Measurements from ENCODE around the gene POPDC2. TPM values are rescaled to one million over a fixed set of nuclear protein-coding genes. Genes with fewer than 3 reads are reported as not detected.

POPDC2 gene
- total RNA-seq, 1 donor from 2014 or later: 1.2 TPM

DNA sequence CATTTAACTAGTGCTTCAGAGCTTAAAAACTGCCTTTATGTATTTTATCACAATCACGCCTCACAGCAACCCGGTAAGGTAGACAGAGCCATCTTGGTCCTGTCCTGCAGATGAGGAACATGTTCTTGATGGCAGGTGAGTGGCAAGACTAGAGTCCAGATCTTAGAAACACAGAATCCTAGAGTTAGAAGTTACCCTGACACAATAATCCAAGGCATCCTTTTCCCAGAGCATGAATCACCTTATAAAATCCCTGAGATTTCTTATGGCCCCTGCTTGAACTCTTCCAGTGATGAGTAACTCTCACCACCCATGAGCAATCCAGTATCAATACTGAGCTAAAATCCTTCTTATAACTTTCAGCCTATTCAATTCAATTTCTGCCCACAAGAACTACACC is 16.9 kb downstream of the POPDC2 start:
- Mint-ChIP-seq H3K36me3 (ENCODE audit: low read depth) (peaks cover 4% of the 10 kb centered on the region), H3K27me3 (ENCODE audit: insufficient read depth) (no peaks in the 10 kb centered on the region), H3K9me3 (peaks cover 5% of the 10 kb centered on the region), H3K4me1 (ENCODE audit: low read depth) (peaks cover 35% of the 10 kb centered on the region), H3K27ac (no peak overlapping the region), H3K4me3 (no peak overlapping the region)
- DNase-seq (ENCODE audit: low spot score): no peak
- intact Hi-C loops (cut with micrococcal nuclease): no loop called here

DNA sequence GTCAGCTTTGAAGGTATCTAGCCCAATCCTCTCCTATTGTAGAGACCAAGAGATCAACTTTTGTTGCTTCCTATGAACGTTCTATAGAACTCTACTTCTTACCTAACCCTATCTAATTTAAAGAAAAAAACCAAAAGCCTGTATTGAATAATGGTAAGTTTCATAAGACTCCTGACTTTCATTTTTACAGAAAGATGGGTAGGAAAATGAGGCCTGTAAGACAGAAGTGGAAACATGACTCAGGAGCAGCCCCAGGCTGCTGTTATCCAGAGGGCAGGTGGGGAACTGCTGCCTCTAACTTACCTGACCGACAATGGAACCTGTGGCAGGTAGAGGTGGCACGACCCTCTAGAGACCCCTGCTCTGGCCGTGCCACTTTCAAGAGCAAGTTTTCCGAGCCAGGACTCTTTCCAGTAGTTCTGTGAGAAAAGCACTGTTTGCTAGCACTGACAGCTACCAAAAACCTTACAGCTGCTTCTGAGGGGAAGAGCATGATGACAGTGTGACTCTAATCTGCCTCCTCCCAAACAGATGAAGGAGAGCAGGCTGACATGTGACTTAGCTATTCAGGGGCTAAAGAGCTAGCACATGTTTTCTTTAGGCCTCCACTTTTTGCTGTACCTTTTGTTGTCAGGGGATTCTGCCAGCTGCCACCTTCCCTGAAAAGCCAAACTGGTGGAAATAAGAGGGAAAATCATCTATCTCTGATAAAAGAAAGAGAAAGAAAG is 17.5 kb downstream of the POPDC2 start:
- H3K9me3 Mint-ChIP-seq: peaks cover 5% of the 10 kb centered on the region
- peaks cover 4% of the 10 kb centered on the region for H3K36me3 Mint-ChIP-seq (ENCODE audit: low read depth)
- H3K27me3 Mint-ChIP-seq (ENCODE audit: insufficient read depth): no peaks in the 10 kb centered on the region
- H3K4me3 Mint-ChIP-seq: no peak overlapping the region
- no peak for DNase-seq (ENCODE audit: low spot score)
- H3K27ac Mint-ChIP-seq: no peak overlapping the region
- intact Hi-C loops (cut with micrococcal nuclease): no loop called here
- peaks cover 41% of the 10 kb centered on the region for H3K4me1 Mint-ChIP-seq (ENCODE audit: low read depth)

DNA sequence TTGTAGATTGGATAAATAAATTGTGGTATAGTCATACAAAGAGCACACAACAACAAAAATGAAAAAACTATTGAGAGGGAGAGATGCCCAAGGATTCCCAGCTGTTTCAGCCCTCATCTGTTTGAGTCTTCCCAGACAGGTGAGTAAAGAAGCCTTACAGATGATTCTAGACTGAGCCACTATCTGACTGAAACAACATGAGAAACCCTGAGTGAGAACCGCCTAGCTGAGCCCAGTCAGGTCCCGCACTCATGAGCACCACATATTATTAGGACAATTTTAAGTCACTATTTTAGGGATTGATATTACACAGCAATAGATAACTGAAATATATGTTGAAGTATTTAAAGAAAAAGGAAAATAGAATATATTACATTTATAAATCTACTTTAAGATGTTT is 19.0 kb downstream of the POPDC2 start:
- DNase-seq (ENCODE audit: low spot score): no peak
- Mint-ChIP-seq H3K27ac (no peak overlapping the region), H3K4me3 (no peak overlapping the region), H3K27me3 (ENCODE audit: insufficient read depth) (no peaks in the 10 kb centered on the region), H3K4me1 (ENCODE audit: low read depth) (peaks cover 49% of the 10 kb centered on the region), H3K36me3 (ENCODE audit: low read depth) (peaks cover 6% of the 10 kb centered on the region), H3K9me3 (peaks cover 5% of the 10 kb centered on the region)
- intact Hi-C loops (cut with micrococcal nuclease): no loop called here

DNA sequence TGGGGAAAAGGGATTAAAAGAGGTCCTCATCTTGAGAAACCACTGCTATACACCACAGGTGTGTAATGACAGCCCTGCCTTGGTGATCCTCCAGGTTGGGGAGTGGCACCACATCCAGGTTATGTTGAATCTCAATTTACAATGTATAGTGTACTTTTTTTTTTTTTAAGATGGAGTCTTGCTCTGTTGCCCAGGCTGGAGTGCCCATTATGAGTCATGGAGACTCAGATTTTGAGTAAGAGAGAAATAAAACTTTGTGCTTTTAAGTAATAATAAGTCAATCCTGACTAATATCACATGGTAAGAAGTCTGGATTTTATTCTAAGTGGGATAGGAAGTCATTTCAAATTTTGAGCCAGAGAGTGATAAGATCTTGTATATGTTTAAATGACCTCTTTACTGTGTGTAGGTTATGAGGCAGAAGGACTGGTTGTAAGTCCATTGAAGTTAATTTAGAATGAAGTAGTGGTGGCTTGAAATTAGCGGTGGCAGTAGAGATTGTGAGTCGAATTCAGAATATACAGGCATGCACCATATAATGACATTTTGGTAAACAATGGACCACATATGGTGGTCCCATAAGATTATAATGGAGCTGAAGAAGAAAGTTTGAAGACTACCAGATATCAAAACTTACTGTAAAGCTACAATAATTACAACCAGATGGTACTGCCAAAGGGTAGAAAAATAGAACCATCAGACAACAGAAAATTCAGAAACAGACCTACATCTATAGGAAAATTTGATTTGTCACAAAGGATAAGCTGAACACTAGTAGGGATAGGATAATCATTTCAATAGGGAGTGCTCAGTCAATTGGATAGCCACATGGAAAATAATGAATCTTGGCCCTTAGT is 20.7 kb downstream of the POPDC2 start:
- Mint-ChIP-seq H3K36me3 (ENCODE audit: low read depth) (peaks cover 6% of the 10 kb centered on the region), H3K27ac (peak overlapping the region; percentile 89), H3K27me3 (ENCODE audit: insufficient read depth) (no peaks in the 10 kb centered on the region), H3K4me3 (no peak overlapping the region), H3K9me3 (peaks cover 5% of the 10 kb centered on the region), H3K4me1 (ENCODE audit: low read depth) (peaks cover 55% of the 10 kb centered on the region)
- intact Hi-C loops (cut with micrococcal nuclease): loop anchor here (1.0 to 2.0 kb wide), 14 partner anchors 11 to 705 kb away; partner anchors contain the start of genes B4GALT4, CD80, COX17 and TMEM39A
- no peak for DNase-seq (ENCODE audit: low spot score)

DNA sequence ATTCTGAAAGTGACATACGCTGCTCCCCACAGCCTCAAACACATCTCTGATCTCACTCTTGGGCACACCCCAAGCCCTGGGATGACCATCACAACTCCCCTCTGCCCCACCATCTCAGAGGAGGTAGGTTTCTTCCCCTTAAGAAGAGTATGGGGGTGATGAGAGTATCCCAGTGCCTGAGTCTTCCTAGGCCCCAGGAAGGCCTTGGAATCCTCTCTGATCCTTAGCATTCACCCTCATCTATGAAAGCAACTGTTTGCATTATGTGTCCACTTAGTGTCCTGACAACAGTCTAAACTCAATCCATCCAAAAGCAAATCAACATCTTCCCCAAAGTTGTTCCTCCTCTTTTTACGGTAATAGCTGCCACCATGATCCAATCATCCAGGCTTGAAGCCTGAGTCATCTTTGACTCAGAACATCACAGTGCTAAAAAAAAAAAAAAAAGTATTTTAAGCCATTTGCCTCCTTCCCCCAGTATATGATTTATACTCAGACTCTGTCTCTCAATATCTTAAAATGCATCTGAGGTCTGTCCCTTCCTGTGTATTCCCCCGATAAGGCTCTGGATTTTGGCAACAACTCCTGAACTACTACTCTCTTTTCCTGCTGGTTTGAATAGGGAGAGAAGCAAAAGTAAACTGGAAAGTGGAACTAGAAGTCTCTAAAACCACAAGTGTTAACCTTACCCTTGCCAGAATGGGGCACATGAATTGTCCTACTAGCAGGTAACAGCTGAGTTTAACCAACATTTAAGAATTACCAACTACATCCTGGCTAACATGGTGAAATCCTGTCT is 22.5 kb downstream of the POPDC2 start:
- DNase-seq (ENCODE audit: low spot score): no peak
- intact Hi-C loops (cut with micrococcal nuclease): loop anchor here (1.0 to 2.0 kb wide), 9 partner anchors 13 to 707 kb away; partner anchors contain the start of genes B4GALT4 and CD80
- Mint-ChIP-seq H3K27me3 (ENCODE audit: insufficient read depth) (peaks cover under 1% of the 10 kb centered on the region), H3K4me1 (ENCODE audit: low read depth) (peaks cover 45% of the 10 kb centered on the region), H3K4me3 (peak overlapping the region; percentile 47), H3K36me3 (ENCODE audit: low read depth) (peaks cover 5% of the 10 kb centered on the region), H3K27ac (peak overlapping the region; percentile 89), H3K9me3 (peaks cover 5% of the 10 kb centered on the region)

DNA sequence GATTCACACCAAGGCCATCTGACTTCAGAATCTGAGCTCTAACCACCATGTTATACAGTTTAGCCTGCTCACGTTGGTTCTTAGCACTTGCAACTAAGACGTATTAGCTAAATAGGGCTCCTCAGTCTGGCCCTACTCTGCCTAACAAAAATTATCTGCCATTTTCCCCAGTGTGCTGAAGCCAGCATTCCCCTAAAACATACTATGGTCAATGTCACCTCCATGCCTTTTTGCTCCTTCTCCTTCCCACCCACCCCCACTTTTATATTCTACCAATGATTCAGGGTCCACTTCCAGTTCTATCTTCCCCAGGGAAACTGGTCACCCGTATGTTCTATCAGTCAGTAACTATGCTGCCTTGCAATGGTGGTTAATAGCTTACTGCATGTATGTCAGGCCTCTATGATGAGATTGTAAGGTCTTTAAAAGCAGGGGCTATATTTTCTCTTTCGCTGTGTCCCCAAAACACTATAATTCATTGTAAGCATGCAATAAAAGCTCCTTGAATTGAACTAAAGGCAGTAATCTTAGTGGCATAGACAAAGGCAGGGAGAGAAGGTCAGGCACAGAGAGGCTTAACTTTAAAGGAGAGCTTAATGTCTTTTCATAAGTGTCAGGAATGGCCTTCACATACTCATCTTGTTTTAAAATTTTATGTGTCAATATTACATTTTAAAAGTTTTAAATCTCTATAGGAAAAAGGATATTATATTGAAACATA is 23.3 kb downstream of the POPDC2 start:
- H3K27me3 Mint-ChIP-seq (ENCODE audit: insufficient read depth): peaks cover 2% of the 10 kb centered on the region
- H3K9me3 Mint-ChIP-seq: peaks cover 5% of the 10 kb centered on the region
- peak overlapping the region; percentile 42 for H3K27ac Mint-ChIP-seq
- intact Hi-C loops (cut with micrococcal nuclease): no loop called here
- H3K4me1 Mint-ChIP-seq (ENCODE audit: low read depth): peaks cover 39% of the 10 kb centered on the region
- DNase-seq (ENCODE audit: low spot score): no peak
- H3K36me3 Mint-ChIP-seq (ENCODE audit: low read depth): peaks cover 5% of the 10 kb centered on the region
- no peak overlapping the region for H3K4me3 Mint-ChIP-seq

DNA sequence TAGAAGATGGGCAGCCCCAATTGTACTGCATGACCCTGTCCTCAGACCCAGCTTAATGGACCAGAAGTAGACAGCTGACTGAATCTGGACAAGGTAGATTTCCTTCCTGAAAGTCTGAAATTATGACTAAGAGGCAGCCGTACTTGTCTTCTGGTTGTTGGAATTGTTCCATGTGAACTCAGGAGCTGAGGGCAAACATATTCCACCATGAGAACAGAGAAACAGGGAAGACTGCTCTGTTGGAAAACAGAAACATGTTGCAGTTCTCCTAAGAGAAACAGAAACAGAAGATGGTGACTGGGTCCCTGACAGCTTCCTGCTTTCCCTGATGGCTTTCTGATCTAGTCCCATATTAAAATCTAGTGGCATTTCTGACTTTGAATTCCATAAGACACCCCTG is 24.1 kb downstream of the POPDC2 start:
- peaks cover 39% of the 10 kb centered on the region for H3K4me1 Mint-ChIP-seq (ENCODE audit: low read depth)
- intact Hi-C loops (cut with micrococcal nuclease): no loop called here
- H3K27ac Mint-ChIP-seq: peak overlapping the region; percentile 49
- H3K27me3 Mint-ChIP-seq (ENCODE audit: insufficient read depth): peaks cover 2% of the 10 kb centered on the region
- H3K36me3 Mint-ChIP-seq (ENCODE audit: low read depth): peaks cover 5% of the 10 kb centered on the region
- H3K9me3 Mint-ChIP-seq: peaks cover 5% of the 10 kb centered on the region
- DNase-seq (ENCODE audit: low spot score): no peak
- H3K4me3 Mint-ChIP-seq: no peak overlapping the region

DNA sequence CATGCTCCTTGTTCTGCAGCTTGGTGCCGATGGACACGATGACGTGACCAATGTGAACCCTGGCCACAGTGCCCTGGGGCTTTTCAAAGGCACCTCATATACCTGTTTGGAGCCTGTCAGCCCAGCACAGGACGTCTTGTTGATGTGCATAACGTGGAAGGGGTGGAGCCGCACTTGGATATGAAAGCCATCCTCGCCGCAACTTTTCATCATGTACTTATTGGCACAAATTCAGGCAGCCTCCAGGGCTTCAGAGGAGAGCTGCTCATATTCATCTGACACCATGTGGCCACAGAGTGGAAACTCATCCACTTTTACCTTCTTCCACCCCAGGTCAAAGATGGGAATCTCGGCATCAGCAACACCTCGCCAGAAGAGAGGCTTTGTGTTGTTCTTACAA is 24.7 kb downstream of the POPDC2 start:
- H3K36me3 Mint-ChIP-seq (ENCODE audit: low read depth): peaks cover 5% of the 10 kb centered on the region
- peaks cover 2% of the 10 kb centered on the region for H3K27me3 Mint-ChIP-seq (ENCODE audit: insufficient read depth)
- intact Hi-C loops (cut with micrococcal nuclease): no loop called here
- H3K4me3 Mint-ChIP-seq: no peak overlapping the region
- no peak overlapping the region for H3K27ac Mint-ChIP-seq
- peaks cover 43% of the 10 kb centered on the region for H3K4me1 Mint-ChIP-seq (ENCODE audit: low read depth)
- peaks cover 5% of the 10 kb centered on the region for H3K9me3 Mint-ChIP-seq
- DNase-seq (ENCODE audit: low spot score): no peak

DNA sequence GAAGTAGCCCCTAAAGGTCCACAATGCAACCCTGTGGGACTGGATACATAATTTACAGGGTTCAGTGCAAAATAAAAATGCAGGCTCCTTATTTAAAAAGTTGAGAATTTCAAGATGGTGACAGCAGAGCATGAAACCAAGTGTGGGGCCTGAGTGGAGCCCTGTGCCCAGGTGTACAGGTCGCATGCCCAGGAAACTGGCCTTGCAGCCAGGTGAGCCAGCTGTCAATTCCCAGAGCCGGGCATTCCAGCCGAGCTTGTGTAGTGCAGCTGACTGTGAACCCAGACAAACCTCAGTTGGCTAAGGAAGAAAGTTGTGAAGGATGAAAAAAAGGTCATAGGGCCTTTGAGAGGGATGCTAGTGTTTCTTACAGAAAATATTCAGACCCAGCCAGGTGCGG is 27.6 kb downstream of the POPDC2 start:
- H3K4me3 Mint-ChIP-seq: no peak overlapping the region
- no peak overlapping the region for H3K27ac Mint-ChIP-seq
- no peaks in the 10 kb centered on the region for H3K9me3 Mint-ChIP-seq
- intact Hi-C loops (cut with micrococcal nuclease): no loop called here
- H3K4me1 Mint-ChIP-seq (ENCODE audit: low read depth): peaks cover 37% of the 10 kb centered on the region
- H3K27me3 Mint-ChIP-seq (ENCODE audit: insufficient read depth): peaks cover 2% of the 10 kb centered on the region
- no peak for DNase-seq (ENCODE audit: low spot score)
- peaks cover 2% of the 10 kb centered on the region for H3K36me3 Mint-ChIP-seq (ENCODE audit: low read depth)

DNA sequence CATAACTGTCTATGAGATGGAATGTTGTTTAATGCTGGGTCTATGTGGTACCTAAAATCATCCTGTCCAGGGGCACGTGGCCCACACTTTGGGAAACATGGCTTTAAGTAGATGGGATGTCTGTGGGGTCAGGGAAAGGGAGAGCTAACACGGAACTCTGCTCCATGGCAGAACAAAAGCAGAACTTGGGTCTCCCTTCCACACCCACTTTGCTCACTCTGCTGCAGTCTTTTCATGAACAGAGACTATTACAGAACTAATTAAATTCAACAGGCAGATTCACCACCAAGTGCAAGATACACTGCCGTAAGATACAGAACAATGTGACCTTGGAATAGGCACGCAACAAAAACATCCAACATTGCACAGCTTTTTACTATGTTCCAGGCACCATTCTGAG is 28.2 kb downstream of the POPDC2 start:
- H3K36me3 Mint-ChIP-seq (ENCODE audit: low read depth): peaks cover 4% of the 10 kb centered on the region
- H3K27ac Mint-ChIP-seq: no peak overlapping the region
- no peak for DNase-seq (ENCODE audit: low spot score)
- H3K27me3 Mint-ChIP-seq (ENCODE audit: insufficient read depth): peaks cover 2% of the 10 kb centered on the region
- no peak overlapping the region for H3K4me3 Mint-ChIP-seq
- peaks cover 39% of the 10 kb centered on the region for H3K4me1 Mint-ChIP-seq (ENCODE audit: low read depth)
- intact Hi-C loops (cut with micrococcal nuclease): no loop called here
- no peaks in the 10 kb centered on the region for H3K9me3 Mint-ChIP-seq

DNA sequence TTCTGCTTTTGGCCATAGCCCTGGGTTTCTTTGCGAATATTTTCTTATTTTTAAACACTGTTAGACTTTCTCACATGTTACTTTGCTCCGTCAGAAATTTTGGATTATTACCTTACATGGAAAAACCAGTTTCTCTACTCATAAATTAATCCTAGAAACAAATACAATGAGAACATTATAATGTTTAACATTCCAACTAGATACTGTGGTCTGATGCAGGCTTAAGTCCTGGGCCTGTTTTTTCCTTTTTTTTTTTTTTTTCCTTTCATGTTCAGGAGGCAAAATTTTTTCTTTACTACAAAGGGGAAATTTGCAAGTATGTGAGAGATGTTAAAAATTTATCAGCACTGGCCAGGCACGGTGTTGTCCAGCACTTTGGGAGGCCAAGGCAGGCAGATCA is 28.9 kb downstream of the POPDC2 start:
- no peaks in the 10 kb centered on the region for H3K9me3 Mint-ChIP-seq
- peaks cover 44% of the 10 kb centered on the region for H3K4me1 Mint-ChIP-seq (ENCODE audit: low read depth)
- no peak overlapping the region for H3K4me3 Mint-ChIP-seq
- DNase-seq (ENCODE audit: low spot score): no peak
- H3K27me3 Mint-ChIP-seq (ENCODE audit: insufficient read depth): peaks cover 2% of the 10 kb centered on the region
- intact Hi-C loops (cut with micrococcal nuclease): no loop called here
- peaks cover 4% of the 10 kb centered on the region for H3K36me3 Mint-ChIP-seq (ENCODE audit: low read depth)
- H3K27ac Mint-ChIP-seq: no peak overlapping the region

DNA sequence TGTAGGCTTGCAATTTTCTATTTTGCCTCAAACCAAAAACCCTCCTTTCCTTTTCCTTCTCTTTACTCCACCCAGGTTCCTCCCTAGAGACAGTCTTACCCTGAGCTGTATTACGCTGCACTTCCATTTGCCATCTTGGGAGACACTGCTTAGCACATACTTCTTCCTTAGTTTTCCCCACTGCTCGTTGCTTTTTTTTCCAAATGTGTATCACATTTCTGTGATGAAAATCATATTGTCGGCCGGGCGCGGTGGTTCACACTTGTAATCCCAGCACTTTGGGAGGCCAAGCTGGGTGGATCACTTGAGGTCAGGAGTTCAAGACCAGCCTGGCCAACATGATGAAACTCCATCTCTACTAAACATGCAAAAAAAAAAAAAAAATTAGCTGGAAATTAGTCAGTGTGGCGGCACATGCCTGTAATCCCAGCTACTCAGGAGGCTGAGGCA is 29.5 kb downstream of the POPDC2 start:
- Mint-ChIP-seq H3K36me3 (ENCODE audit: low read depth) (peaks cover 2% of the 10 kb centered on the region), H3K27me3 (ENCODE audit: insufficient read depth) (peaks cover 2% of the 10 kb centered on the region), H3K4me3 (no peak overlapping the region), H3K9me3 (no peaks in the 10 kb centered on the region), H3K27ac (no peak overlapping the region), H3K4me1 (ENCODE audit: low read depth) (peaks cover 42% of the 10 kb centered on the region)
- DNase-seq (ENCODE audit: low spot score): no peak
- intact Hi-C loops (cut with micrococcal nuclease): no loop called here

Measured in activated T-helper 1 cell treated with anti-CD3 and anti-CD28 coated beads, Interleukin-12 subunit alpha, Interleukin-12 subunit beta, Interleukin-2, Interleukin-4 antibody, amounts not matched to agents 30 ng/mL and 10 ng/mL and 1 ng/mL, durations not matched to agents 14 hours and 24 hours and 36 hours (primary cell).